ENCODE measurements around the gene FFAR1. TPM values are rescaled to one million over a fixed set of nuclear protein-coding genes. Genes with fewer than 3 reads are reported as not detected.
A peak's percentile ranks its signal among the peaks of the same experiment; 100 is the strongest.
"Not testable (repeated sequence)": the region's sequence is repeated elsewhere in the genome, so short reads cannot be mapped to it uniquely, and the experiment has no call there.

Gene FFAR1
- total RNA-seq, 1 experiment from 2014 or later: not detected

- in situ Hi-C loops (cut with HindIII; ENCODE audit: low pct_unique_long_range_greater_than_20kb, low sequenced_read_pairs): no loop called here
- DNase-seq (ENCODE audit: low read depth, low spot score): no peak
Measured at GRCh38 chr19:35369522-35369921, 21.8 kb downstream of the FFAR1 start.

- in situ Hi-C loops (cut with HindIII; ENCODE audit: low pct_unique_long_range_greater_than_20kb, low sequenced_read_pairs): no loop called here
- DNase-seq (ENCODE audit: low read depth, low spot score): no peak
Measured at GRCh38 chr19:35370722-35371121, 23.0 kb downstream of the FFAR1 start, which contains the start of gene GPR42. Gene GPR42, plus strand, starts transcription at chr19:35371068. Its CDS starts 292 bp downstream, at chr19:35371360.

- peak; percentile 0 for DNase-seq (ENCODE audit: low read depth, low spot score)
- in situ Hi-C loops (cut with HindIII; ENCODE audit: low pct_unique_long_range_greater_than_20kb, low sequenced_read_pairs): no loop called here
Measured at GRCh38 chr19:35373492-35373891, 25.8 kb downstream of the FFAR1 start.

- in situ Hi-C loops (cut with HindIII; ENCODE audit: low pct_unique_long_range_greater_than_20kb, low sequenced_read_pairs); DNase-seq (ENCODE audit: low read depth, low spot score): not testable (repeated sequence)
Measured at GRCh38 chr19:35374031-35374430, 26.3 kb downstream of the FFAR1 start.

- in situ Hi-C loops (cut with HindIII; ENCODE audit: low pct_unique_long_range_greater_than_20kb, low sequenced_read_pairs): no loop called here
- no peak for DNase-seq (ENCODE audit: low read depth, low spot score)
Measured at GRCh38 chr19:35375505-35376307, 28.0 kb downstream of the FFAR1 start.

- DNase-seq (ENCODE audit: low read depth, low spot score): no peak
- in situ Hi-C loops (cut with HindIII; ENCODE audit: low pct_unique_long_range_greater_than_20kb, low sequenced_read_pairs): no loop called here
Measured at GRCh38 chr19:35377656-35378055, 30.0 kb downstream of the FFAR1 start.

- DNase-seq (ENCODE audit: low read depth, low spot score): no peak
- in situ Hi-C loops (cut with HindIII; ENCODE audit: low pct_unique_long_range_greater_than_20kb, low sequenced_read_pairs): no loop called here
Measured at GRCh38 chr19:35378356-35378755, 30.7 kb downstream of the FFAR1 start.

GRCh38 chr19:35379545-35379944, 31.8 kb downstream of the FFAR1 start:
- in situ Hi-C loops (cut with HindIII; ENCODE audit: low pct_unique_long_range_greater_than_20kb, low sequenced_read_pairs); DNase-seq (ENCODE audit: low read depth, low spot score): not testable (repeated sequence)

- in situ Hi-C loops (cut with HindIII; ENCODE audit: low pct_unique_long_range_greater_than_20kb, low sequenced_read_pairs): no loop called here
- DNase-seq (ENCODE audit: low read depth, low spot score): no peak
Measured at GRCh38 chr19:35379992-35380391, 32.3 kb downstream of the FFAR1 start.

GRCh38 chr19:35380450-35381124, 32.9 kb downstream of the FFAR1 start:
- DNase-seq (ENCODE audit: low read depth, low spot score): no peak
- in situ Hi-C loops (cut with HindIII; ENCODE audit: low pct_unique_long_range_greater_than_20kb, low sequenced_read_pairs): no loop called here

GRCh38 chr19:35381318-35381717, 33.6 kb downstream of the FFAR1 start:
- DNase-seq (ENCODE audit: low read depth, low spot score): no peak
- in situ Hi-C loops (cut with HindIII; ENCODE audit: low pct_unique_long_range_greater_than_20kb, low sequenced_read_pairs): no loop called here

GRCh38 chr19:35381926-35382325, 34.2 kb downstream of the FFAR1 start:
- no peak for DNase-seq (ENCODE audit: low read depth, low spot score)
- in situ Hi-C loops (cut with HindIII; ENCODE audit: low pct_unique_long_range_greater_than_20kb, low sequenced_read_pairs): no loop called here

GRCh38 chr19:35383536-35383935, 35.8 kb downstream of the FFAR1 start:
- in situ Hi-C loops (cut with HindIII; ENCODE audit: low pct_unique_long_range_greater_than_20kb, low sequenced_read_pairs): no loop called here

GRCh38 chr19:35388277-35389054, 40.8 kb downstream of the FFAR1 start:
- peak; percentile 98 for DNase-seq (ENCODE audit: low read depth, low spot score)
- in situ Hi-C loops (cut with HindIII; ENCODE audit: low pct_unique_long_range_greater_than_20kb, low sequenced_read_pairs): no loop called here

More at GRCh38 chr19:35383536-35383935, 35.8 kb downstream of the FFAR1 start:
- no peak for DNase-seq (ENCODE audit: low read depth, low spot score)

- in situ Hi-C loops (cut with HindIII; ENCODE audit: low pct_unique_long_range_greater_than_20kb, low sequenced_read_pairs): no loop called here
- peak; percentile 77 for DNase-seq (ENCODE audit: low read depth, low spot score)
Measured at GRCh38 chr19:35389192-35389861, 41.6 kb downstream of the FFAR1 start.

- in situ Hi-C loops (cut with HindIII; ENCODE audit: low pct_unique_long_range_greater_than_20kb, low sequenced_read_pairs): no loop called here
- DNase-seq (ENCODE audit: low read depth, low spot score): no peak
Measured at GRCh38 chr19:35392742-35393715, 45.3 kb downstream of the FFAR1 start.

Measured in SK-MEL-5 (cell line).